Measurements from ENCODE around the gene KIAA1217.
"Not testable (repeated sequence)": the region's sequence is repeated elsewhere in the genome, so short reads cannot be mapped to it uniquely, and the experiment has no call there.

Gene KIAA1217

DNA sequence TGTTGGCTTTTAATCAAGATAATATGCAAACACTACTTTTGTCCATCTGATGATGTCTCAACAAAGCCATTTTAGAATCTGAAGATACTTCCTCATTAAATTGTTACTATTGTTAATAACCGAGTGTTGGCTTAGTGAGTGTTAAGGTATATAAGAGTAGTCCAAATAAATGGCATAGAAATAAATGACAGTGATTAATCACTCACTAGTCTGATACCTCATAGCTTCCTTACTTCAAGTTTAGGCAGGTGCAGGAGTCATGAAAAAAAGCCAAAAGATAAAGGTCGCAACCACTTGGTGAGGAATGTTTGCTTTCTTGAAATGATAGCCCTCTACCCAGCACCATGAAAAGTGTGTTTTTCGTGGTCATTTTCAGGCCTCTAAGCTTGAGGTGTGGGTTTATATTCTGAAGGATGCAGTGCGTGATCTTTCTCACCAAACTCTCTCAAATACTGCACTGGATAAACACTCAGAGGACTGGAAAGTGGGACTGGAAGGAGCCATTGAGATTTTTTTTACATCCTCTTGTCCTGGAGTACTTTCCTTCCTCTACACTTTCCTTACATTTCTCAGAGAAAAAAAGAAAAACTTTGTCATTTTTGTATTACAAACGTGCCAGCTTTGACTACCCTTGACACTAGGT, 138.1 kb downstream of the KIAA1217 start:
- no peaks in the 10 kb centered on the region for H3K9me3 Mint-ChIP-seq
- H3K27me3 Mint-ChIP-seq: no peaks in the 10 kb centered on the region
- no peak overlapping the region for H3K27ac Mint-ChIP-seq

DNA sequence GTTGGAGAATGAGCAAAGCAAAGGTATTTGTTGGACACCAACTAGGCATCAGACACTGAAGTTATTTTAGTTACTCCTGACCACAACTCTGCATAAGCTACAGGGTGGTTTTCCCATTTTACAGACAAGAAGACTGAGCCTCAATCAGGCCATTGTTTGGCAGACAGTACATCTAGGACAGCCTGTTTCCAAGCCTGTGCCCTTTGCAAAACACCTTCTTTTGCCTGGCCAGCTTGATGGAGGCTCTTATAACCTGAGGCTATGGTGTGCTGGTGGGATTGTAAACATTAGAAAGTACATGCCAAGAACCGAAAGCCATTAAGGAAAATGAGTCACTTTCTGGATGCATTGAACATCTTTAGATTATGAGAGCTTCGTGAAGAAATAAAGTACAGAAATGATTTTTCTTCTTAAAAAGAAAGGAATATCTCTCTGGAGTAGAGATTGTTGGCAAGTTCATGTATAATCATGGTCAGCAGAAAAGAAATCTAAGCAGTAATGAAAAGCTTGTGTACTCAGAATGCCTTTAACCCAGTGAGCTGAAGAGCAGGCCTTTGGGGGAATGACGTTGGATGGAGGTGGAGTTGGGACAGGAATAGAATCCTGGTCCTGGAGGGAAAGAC, 140.6 kb downstream of the KIAA1217 start:
- Mint-ChIP-seq H3K9me3 (no peaks in the 10 kb centered on the region), H3K4me1 (no peaks in the 10 kb centered on the region), H3K4me3 (no peak overlapping the region), H3K36me3 (no peaks in the 10 kb centered on the region), H3K27me3 (peaks cover 1% of the 10 kb centered on the region), H3K27ac (no peak overlapping the region)

More for the DNA sequence above, 138.1 kb downstream of the KIAA1217 start:
- no peak overlapping the region for H3K4me3 Mint-ChIP-seq
- no peaks in the 10 kb centered on the region for H3K4me1 Mint-ChIP-seq
- no peaks in the 10 kb centered on the region for H3K36me3 Mint-ChIP-seq

DNA sequence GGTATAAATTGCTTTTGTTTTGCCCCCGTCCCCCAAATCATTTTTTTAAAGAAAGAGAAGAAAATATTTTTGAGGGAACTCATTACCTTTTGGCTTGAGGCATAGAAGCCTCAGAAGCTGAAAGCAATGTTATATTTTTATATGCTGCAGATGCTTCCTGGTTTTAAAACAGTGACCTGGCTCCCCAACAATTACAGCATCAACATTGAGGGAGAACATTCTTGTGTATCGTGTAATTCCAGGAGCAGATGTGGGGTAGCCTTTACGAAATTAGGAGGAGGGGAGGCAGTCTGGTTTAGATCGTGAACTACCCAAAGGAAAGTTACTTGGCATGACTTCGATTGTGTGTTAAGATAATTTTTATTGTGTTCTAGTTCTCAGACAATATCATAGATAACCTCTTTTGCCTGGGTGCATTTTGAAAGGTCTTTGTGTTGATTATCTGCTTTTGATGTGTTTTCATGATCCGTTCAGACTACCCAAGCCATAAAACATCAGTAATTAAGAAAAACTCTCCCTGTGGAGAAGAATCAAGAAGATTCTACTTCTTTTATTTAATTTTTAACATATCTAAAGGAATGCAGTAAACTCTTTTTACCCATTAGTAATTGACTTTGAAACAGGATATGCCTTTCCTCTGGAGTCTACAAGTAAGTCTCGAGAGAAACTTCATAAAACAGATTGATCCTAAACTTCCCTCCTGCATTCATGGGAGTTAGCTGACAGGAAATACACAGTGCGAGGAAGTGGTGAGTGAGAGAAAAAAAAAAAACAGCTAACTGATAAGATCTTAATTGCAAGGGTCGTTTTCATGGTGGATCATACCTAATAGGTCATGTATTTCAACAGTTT, 141.4 kb downstream of the KIAA1217 start:
- Mint-ChIP-seq H3K36me3 (no peaks in the 10 kb centered on the region), H3K27ac (no peak overlapping the region), H3K4me1 (no peaks in the 10 kb centered on the region), H3K9me3 (no peaks in the 10 kb centered on the region), H3K4me3 (no peak overlapping the region), H3K27me3 (peaks cover 1% of the 10 kb centered on the region)

GRCh38 chr10:24350922-24351225, 141.9 kb downstream of the KIAA1217 start:
- H3K27me3 Mint-ChIP-seq, H3K36me3 Mint-ChIP-seq, H3K9me3 Mint-ChIP-seq, H3K4me1 Mint-ChIP-seq, H3K4me3 Mint-ChIP-seq, H3K27ac Mint-ChIP-seq: not testable (repeated sequence)

DNA sequence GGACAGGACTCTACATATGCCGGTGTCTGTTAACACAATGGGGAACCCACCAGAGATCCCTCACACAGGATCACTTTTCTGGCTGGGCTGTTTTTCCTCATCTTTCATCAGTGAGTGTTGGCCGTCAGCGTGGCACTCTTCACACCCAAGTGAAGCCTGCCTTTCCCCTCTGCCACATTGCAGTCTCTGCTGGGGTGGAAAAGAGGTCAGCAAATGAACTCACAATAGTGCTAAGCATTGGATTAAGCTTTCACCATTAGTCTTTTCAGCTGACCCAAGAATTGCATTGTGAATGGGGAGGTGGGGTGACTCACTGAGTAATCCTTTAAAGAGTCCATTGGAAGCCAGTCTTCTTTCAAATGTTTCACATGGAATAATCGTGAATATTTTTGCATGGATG, 143.0 kb downstream of the KIAA1217 start:
- Mint-ChIP-seq H3K4me1 (no peaks in the 10 kb centered on the region), H3K36me3 (no peaks in the 10 kb centered on the region), H3K9me3 (no peaks in the 10 kb centered on the region)

GRCh38 chr10:24352399-24352798, 143.5 kb downstream of the KIAA1217 start:
- Mint-ChIP-seq H3K27me3 (peaks cover 1% of the 10 kb centered on the region), H3K4me1 (no peaks in the 10 kb centered on the region), H3K36me3 (no peaks in the 10 kb centered on the region), H3K9me3 (no peaks in the 10 kb centered on the region), H3K4me3 (no peak overlapping the region), H3K27ac (no peak overlapping the region)

More for the DNA sequence above, 143.0 kb downstream of the KIAA1217 start:
- H3K4me3 Mint-ChIP-seq: no peak overlapping the region
- H3K27me3 Mint-ChIP-seq: peaks cover 1% of the 10 kb centered on the region
- H3K27ac Mint-ChIP-seq: no peak overlapping the region

- Mint-ChIP-seq H3K4me1 (no peaks in the 10 kb centered on the region), H3K27me3 (peaks cover 1% of the 10 kb centered on the region), H3K36me3 (no peaks in the 10 kb centered on the region), H3K27ac (no peak overlapping the region), H3K9me3 (no peaks in the 10 kb centered on the region), H3K4me3 (no peak overlapping the region)
Measured at GRCh38 chr10:24353319-24353718, 144.4 kb downstream of the KIAA1217 start.

DNA sequence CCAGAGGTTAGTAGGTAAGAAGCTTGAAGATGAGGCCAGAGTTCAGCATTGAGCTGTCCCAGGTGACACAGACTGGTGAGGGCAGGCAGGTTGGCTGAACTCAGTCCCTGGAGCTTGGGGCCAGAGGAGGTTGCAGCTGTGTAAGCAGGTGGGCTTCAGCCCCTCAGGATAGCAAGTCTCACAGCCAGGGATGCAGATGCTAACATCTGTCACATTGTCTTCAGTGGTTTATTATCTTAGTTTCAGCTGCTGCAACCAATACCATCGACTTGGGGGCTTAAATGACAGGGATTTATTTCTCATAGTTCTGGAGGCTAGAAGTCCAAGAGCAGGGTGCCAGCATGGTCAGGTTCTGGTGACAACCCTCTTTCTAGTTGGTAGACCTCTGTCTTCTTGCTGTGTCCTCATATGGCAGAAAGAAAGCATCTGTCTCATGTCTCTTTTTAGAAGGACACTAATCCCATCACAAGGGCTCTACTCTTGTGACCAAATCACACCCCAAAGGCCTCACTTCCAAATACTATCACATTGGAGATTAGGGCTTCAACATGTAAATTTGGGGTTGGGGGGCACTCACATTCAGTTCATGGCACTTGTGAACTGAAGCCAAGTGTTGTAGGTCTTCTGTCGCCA, 146.2 kb downstream of the KIAA1217 start:
- Mint-ChIP-seq H3K27me3 (peaks cover 1% of the 10 kb centered on the region), H3K36me3 (no peaks in the 10 kb centered on the region), H3K27ac (no peak overlapping the region), H3K4me1 (no peaks in the 10 kb centered on the region), H3K9me3 (no peaks in the 10 kb centered on the region), H3K4me3 (no peak overlapping the region)

DNA sequence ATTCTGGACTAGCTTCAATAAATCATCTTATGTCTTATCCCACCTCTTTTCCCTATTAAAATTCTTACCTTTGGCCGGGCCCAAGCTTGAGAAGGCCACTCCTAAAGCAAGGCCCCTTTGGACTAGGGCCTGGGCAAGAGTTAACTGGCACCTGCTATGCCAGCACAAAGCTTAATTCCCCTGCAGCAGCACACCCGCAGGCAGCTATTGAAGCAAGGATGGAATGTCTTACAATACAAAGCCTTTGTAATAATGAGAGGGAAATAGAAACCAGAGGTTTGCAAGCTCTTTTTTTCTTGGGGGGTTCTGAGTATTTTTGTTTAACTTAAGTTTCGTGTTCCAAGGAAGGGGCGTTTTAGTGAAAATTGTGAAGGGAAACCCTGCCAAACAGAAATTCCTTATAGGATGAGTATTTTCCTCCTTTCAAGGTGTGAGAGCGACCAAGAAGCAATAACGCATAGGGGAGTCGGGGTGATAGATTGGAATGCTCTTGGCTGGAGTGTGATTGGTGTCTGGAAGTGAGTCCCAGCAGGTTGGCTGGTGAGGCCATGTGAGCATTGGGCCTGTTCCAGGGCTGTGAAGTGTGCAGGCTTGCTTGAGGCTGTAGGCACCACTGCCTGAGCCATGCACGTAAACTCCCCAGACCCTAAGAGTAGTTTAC, 148.5 kb downstream of the KIAA1217 start:
- Mint-ChIP-seq H3K4me3 (no peak overlapping the region), H3K27me3 (peaks cover under 1% of the 10 kb centered on the region), H3K27ac (no peak overlapping the region), H3K9me3 (no peaks in the 10 kb centered on the region), H3K4me1 (no peaks in the 10 kb centered on the region), H3K36me3 (no peaks in the 10 kb centered on the region)

DNA sequence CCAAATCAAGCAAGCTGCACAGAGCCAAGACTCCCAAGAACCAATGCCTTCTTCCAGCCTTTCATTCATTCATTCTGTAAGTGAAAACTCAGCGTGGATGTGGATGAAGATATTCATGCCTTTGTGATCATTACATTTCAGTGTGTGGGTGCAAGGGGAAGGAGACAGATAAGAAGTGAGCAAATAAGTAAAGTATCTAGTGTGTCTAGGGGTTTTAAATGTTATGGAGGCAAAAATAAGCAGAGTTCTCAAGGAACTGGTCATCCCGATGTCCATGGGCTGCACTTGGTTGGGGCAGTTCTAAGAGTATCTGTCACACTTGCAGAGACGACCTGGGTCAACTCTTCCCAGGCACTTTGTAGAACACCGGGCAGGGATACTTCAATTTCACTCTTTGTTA, 149.1 kb downstream of the KIAA1217 start:
- Mint-ChIP-seq H3K27me3 (no peaks in the 10 kb centered on the region), H3K9me3 (no peaks in the 10 kb centered on the region)

GRCh38 chr10:24360282-24361127, 151.6 kb downstream of the KIAA1217 start:
- Mint-ChIP-seq H3K27me3 (no peaks in the 10 kb centered on the region), H3K9me3 (no peaks in the 10 kb centered on the region), H3K27ac (no peak overlapping the region), H3K4me3 (no peak overlapping the region), H3K36me3 (no peaks in the 10 kb centered on the region), H3K4me1 (no peaks in the 10 kb centered on the region)

More for the DNA sequence above, 149.1 kb downstream of the KIAA1217 start:
- no peaks in the 10 kb centered on the region for H3K4me1 Mint-ChIP-seq
- H3K27ac Mint-ChIP-seq: no peak overlapping the region
- H3K36me3 Mint-ChIP-seq: no peaks in the 10 kb centered on the region
- H3K4me3 Mint-ChIP-seq: no peak overlapping the region

DNA sequence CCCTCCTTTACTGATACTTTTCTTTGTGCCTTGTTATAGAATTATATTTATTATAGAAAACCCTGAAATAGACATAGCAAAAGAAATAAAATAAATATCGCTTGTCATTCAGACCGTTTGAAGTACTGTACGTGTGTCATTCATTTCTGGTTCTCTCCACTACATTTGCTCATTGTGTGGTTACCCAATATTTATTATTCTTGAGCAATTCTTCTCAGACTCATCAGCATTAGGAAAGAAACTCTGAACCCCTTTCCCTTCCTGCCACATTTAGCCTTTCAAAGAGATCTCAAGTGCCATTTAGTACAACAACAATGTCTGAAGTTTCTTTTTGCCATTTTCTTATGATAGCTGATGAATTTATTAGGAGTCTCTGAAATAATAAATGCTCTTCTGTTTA, 154.1 kb downstream of the KIAA1217 start:
- Mint-ChIP-seq H3K27me3 (peaks cover 1% of the 10 kb centered on the region), H3K4me1 (no peaks in the 10 kb centered on the region), H3K4me3 (no peak overlapping the region), H3K36me3 (no peaks in the 10 kb centered on the region), H3K9me3 (no peaks in the 10 kb centered on the region), H3K27ac (no peak overlapping the region)

GRCh38 chr10:24367688-24368087, 158.8 kb downstream of the KIAA1217 start:
- H3K9me3 Mint-ChIP-seq: no peaks in the 10 kb centered on the region
- H3K27ac Mint-ChIP-seq: no peak overlapping the region

DNA sequence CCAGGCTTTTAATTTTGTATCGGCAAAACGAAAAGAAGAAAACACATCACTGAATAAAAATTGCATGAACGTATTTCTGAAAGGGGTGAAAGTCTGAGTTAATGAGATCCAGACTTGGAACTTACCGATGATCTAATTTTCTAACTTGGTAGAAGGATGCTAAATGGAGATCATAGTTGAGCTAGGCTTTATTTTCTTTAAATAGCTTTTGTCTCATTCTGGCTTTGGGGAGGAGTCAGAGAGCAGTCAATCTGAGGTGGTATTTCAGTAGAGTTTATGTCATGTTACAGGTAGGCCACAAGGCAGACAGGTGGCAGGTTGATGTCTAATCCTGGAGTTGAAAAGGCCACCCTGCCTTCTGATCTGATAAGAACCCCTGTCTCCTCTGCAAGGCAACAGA, 161.9 kb downstream of the KIAA1217 start:
- no peak overlapping the region for H3K4me3 Mint-ChIP-seq
- H3K27me3 Mint-ChIP-seq: peaks cover 7% of the 10 kb centered on the region
- no peaks in the 10 kb centered on the region for H3K4me1 Mint-ChIP-seq
- peaks cover 7% of the 10 kb centered on the region for H3K9me3 Mint-ChIP-seq
- no peaks in the 10 kb centered on the region for H3K36me3 Mint-ChIP-seq
- H3K27ac Mint-ChIP-seq: no peak overlapping the region

More at GRCh38 chr10:24367688-24368087, 158.8 kb downstream of the KIAA1217 start:
- no peaks in the 10 kb centered on the region for H3K36me3 Mint-ChIP-seq
- peaks cover 7% of the 10 kb centered on the region for H3K27me3 Mint-ChIP-seq
- no peak overlapping the region for H3K4me3 Mint-ChIP-seq
- no peaks in the 10 kb centered on the region for H3K4me1 Mint-ChIP-seq

DNA sequence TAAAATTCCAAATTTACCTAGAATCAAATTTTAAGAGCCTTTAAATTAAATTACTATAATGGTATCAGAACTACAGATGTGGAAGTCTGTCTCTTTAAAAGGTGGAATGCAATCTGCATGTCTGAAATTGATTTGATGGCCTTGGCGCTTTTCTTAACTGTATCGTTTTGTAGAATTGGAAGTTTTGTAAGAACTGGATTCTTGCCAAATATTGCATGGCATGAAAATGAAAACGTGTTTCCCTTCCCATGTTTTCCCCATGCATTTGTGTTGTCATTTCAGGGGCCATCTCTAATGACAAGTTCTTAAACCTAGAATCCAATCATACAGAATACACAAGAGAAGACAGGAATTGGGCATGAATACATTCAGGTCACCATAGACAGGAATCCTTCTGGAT, 162.5 kb downstream of the KIAA1217 start:
- no peak overlapping the region for H3K4me3 Mint-ChIP-seq
- H3K27me3 Mint-ChIP-seq: peaks cover 7% of the 10 kb centered on the region
- no peaks in the 10 kb centered on the region for H3K36me3 Mint-ChIP-seq
- peaks cover 7% of the 10 kb centered on the region for H3K9me3 Mint-ChIP-seq
- H3K27ac Mint-ChIP-seq: no peak overlapping the region
- H3K4me1 Mint-ChIP-seq: no peaks in the 10 kb centered on the region

All from activated naive CD4-positive, alpha-beta T cell treated with anti-CD3 and anti-CD28 coated beads, Interleukin-2, amount 50 U/mL, for 24 hours (primary cell).